GM13976 (cell line): Measurements from ENCODE around the gene MISP.
"Not testable (repeated sequence)": the region's sequence is repeated elsewhere in the genome, so short reads cannot be mapped to it uniquely, and the experiment has no call there.

Experiments
- DNase-seq: peaks from one replicate; pipeline ENCODE4 v3.0.0; 2012; ENCODE audit warnings: low spot score
- CTCF ChIP-seq: IDR thresholded peaks from 2 replicates; pipeline ENCODE4 v1.5.1; 2012; ENCODE audit warnings: borderline replicate concordance, mild to moderate bottlenecking; ENCODE audit not compliant: insufficient read depth; ENCODE audit errors: extremely low read depth, missing control alignments, control extremely low read depth
- in situ Hi-C: fragments of 300-500 bp; cut with MboI; formaldehyde crosslinking; loops from one replicate; pipeline ENCODE4 v1.12.0; 2022; ENCODE audit warnings: low sequenced_read_pairs, mixed read lengths, inconsistent platforms; ENCODE audit not compliant: unreplicated experiment

MISP gene

GRCh38 chr19:750640-751423, at the start of gene MISP:
Gene MISP, plus strand, starts transcription at chr19:751112. Its CDS starts 5,835 bp downstream, at chr19:756947.
- in situ Hi-C loops = no loop called here
- TF ChIP-seq CTCF = no peak
- DNase-seq = no peak

DNA sequence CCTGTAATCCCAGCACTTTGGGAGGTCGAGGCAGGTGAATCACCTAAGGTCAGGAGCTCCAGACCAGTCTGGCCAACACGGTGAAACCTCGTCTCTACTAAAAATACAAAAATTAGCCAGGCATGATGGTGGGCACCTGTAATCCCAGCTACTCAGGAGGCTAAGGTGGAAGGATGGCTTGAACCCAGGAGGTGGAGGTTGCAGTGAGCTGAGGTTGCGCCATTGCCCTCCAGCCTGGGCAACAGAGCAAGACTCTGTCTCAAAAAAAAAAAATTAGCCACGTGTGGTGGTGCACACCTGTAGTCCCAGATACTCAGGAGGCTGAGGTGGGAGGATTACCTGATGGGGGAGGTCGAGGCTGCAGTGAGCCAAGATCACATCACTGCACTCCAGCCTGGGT, 48.1 kb upstream of the MISP start:
- DNase-seq, in situ Hi-C loops: not testable (repeated sequence)

DNA sequence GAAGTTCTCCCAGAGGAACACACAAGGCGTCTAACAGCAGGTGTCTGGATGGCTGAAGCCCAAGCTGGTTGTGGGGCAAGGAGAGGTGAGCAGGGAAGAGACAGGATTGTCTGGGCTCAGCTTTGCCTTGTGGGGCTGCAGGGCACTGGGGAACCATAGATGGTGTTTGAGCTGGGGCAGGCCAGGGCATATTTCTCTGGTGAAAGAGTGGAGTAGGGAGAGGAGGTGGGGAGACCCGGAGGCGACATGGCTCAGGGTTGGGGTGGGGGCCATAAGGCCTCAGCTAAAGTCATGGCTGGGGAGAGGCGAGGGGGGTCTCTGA, 47.6 kb upstream of the MISP start:
- no peak for TF ChIP-seq CTCF
- no peak for DNase-seq
- in situ Hi-C loops = no loop called here

GRCh38 chr19:703651-704446, 47.1 kb upstream of the MISP start:
- no peak for TF ChIP-seq CTCF
- in situ Hi-C loops = no loop called here
- peak; percentile 85 for DNase-seq

GRCh38 chr19:704447-704741, 46.5 kb upstream of the MISP start:
- no peak for DNase-seq
- in situ Hi-C loops = no loop called here
- TF ChIP-seq CTCF = no peak

- no peak for DNase-seq
- in situ Hi-C loops = no loop called here
- no peak for TF ChIP-seq CTCF
Measured at GRCh38 chr19:708154-709143, 42.5 kb upstream of the MISP start, which contains the start of gene PALM. Gene PALM, plus strand, starts transcription at chr19:708935. Its CDS starts 212 bp downstream, at chr19:709147.
